Hematopoietic multipotent progenitor cell (in vitro differentiated cells): Measurements from ENCODE around the gene SLC25A39. TPM values are rescaled to one million over a fixed set of nuclear protein-coding genes. Genes with fewer than 3 reads are reported as not detected.

Experiments used
- DNase-seq, 3 donors: peaks; one replicate each; pipeline ENCODE4 v3.0.0-alpha.2; 2011 to 2015; ENCODE audit warnings: low read depth in 2 of 3, low spot score in 2 of 3
- small RNA-seq: library from RNA; depleted of rRNA; stranded (forward); fragments of <200 nt; gene quantifications from one replicate; pipeline ENCODE3, GENCODE V24; 2012
- total RNA-seq: library from RNA; depleted of rRNA; stranded (reverse); fragments of >200 nt; gene quantifications from one replicate; pipeline ENCODE4 v1.2.3, GENCODE V29; 2012

The SLC25A39 gene
- total RNA-seq, 1 donor, result 98.3 TPM

- no peak for DNase-seq
These were observed 44.2 kb downstream of the SLC25A39 start for GRCh38 chr17:44280392-44280937.

GRCh38 chr17:44279666-44280391, 44.8 kb downstream of the SLC25A39 start:
- peak in 2 of 3 donors; percentile 51 to 56 for DNase-seq

GRCh38 chr17:44279346-44279665, 45.3 kb downstream of the SLC25A39 start:
- DNase-seq, result no peak

GRCh38 chr17:44277976-44278375, 46.6 kb downstream of the SLC25A39 start:
- DNase-seq, result no peak

- DNase-seq, result no peak
These were observed 51.0 kb downstream of the SLC25A39 start for GRCh38 chr17:44273607-44274006.

GRCh38 chr17:44272954-44273353, 51.7 kb downstream of the SLC25A39 start:
- DNase-seq, result no peak

- no peak for DNase-seq
These were observed 52.2 kb downstream of the SLC25A39 start for GRCh38 chr17:44272321-44272951.

Small RNAs within 50 kb of the gene (small RNA-seq; reads per million reads assigned to genes)
- gene RF00012 (0.61 reads per million), gene RN7SL507P (not detected), gene RNU6-453P (not detected)

Other genes with a start within 250 kb of the SLC25A39 start
- gene HDAC5, start 201.2 kb downstream of the SLC25A39 start, total RNA-seq, result 102 TPM
- gene HROB, start 182.9 kb downstream of the SLC25A39 start, total RNA-seq, result 3.5 TPM
- not detected for gene ASB16, start 154.1 kb downstream of the SLC25A39 start, total RNA-seq
- gene TMUB2, start 137.9 kb downstream of the SLC25A39 start, total RNA-seq, result 56.8 TPM
- gene ATXN7L3, start 124.9 kb downstream of the SLC25A39 start, total RNA-seq, result 34.2 TPM
- 58.7 TPM for gene UBTF, start 105.1 kb downstream of the SLC25A39 start, total RNA-seq
- gene SLC4A1, start 56.7 kb downstream of the SLC25A39 start, total RNA-seq, result 0.81 TPM
- 1.6 TPM for gene RUNDC3A, start 16.2 kb downstream of the SLC25A39 start, total RNA-seq
- gene GRN, start 20.5 kb upstream of the SLC25A39 start, total RNA-seq, result 263 TPM
- 9.2 TPM for gene FAM171A2, start 39.0 kb upstream of the SLC25A39 start, total RNA-seq
- gene ITGA2B, start 64.8 kb upstream of the SLC25A39 start, total RNA-seq, result 80.8 TPM
- 15.3 TPM for gene GPATCH8, start 178.6 kb upstream of the SLC25A39 start, total RNA-seq
- gene FZD2, start 232.7 kb upstream of the SLC25A39 start, total RNA-seq, result 1.1 TPM